H1 (cell line): Measurements from ENCODE around the gene ELOVL1.

ENCODE experiments used
- CTCF ChIP-seq, 3 experiments: IDR thresholded peaks; 1 replicate in 2 of 3; 2 replicates in 1 of 3; pipeline versions ENCODE4 v1.5.1 to v1.6.1; 2011; ENCODE audit warnings: low read length in 3 of 3, mild to moderate bottlenecking in 3 of 3, inconsistent platforms in 2 of 3, low read depth in 1 of 3, moderate library complexity in 1 of 3; ENCODE audit not compliant: insufficient read depth in 1 of 3; ENCODE audit errors: control extremely low read depth in 1 of 3
- KDM5A ChIP-seq: fragments of 200-600 bp; IDR thresholded peaks from 2 replicates; pipeline ENCODE4 v1.7.1; 2012; ENCODE audit warnings: mild to moderate bottlenecking, low read length, inconsistent platforms, mixed read lengths
- MAFK ChIP-seq: IDR thresholded peaks from 2 replicates; pipeline ENCODE4 v1.6.1; 2012; ENCODE audit warnings: low read depth, mild to moderate bottlenecking, improper control_type of control experiment, low read length
- RXRA ChIP-seq: IDR thresholded peaks from 2 replicates; pipeline ENCODE4 v1.6.1; 2011; ENCODE audit warnings: low read depth, mild to moderate bottlenecking, low read length, moderate library complexity; ENCODE audit not compliant: insufficient read depth
- SAP30 ChIP-seq: fragments of 300-600 bp; sonication (generic); IDR thresholded peaks from 2 replicates; pipeline ENCODE4 v1.7.1; 2012; ENCODE audit warnings: low read length, moderate library complexity, mild to moderate bottlenecking, inconsistent platforms; ENCODE audit not compliant: insufficient read depth, insufficient replicate concordance
- SP1 ChIP-seq: IDR thresholded peaks from 2 replicates; pipeline ENCODE4 v1.6.1; 2011; ENCODE audit warnings: low read depth, low read length
- ZNF274 ChIP-seq: IDR thresholded peaks from 2 replicates; pipeline ENCODE4 v1.7.0; 2012; ENCODE audit warnings: low read length, borderline replicate concordance; ENCODE audit errors: extremely low read depth

DNA sequence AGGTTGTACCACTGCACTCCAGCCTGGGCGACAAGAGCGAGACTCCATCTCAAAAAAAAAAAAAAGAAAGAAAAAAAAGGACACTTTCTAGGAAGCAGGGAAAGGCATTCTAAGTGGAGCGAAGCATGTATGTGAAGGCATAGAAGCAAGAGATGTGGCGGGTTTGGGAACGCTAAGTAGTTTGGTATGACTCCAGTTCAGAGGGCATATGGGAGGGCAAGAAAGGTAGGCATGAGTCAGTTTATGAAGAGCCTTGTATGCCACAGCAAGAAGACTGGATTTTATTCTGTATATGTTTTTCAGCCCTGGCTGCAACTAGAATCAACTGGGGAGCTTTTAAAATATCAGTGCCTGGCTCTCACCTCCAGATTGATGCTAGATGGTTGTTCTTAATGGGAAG lies 4.4 kb upstream of the ELOVL1 start:
- TF ChIP-seq ZNF274 (no peak), KDM5A (no peak), RXRA (no peak), SAP30 (no peak), CTCF (IDR thresholded peaks at IDR 0.05; ENCODE audit: control extremely low read depth in 1 of 3, insufficient read depth in 1 of 3, low read depth in 1 of 3, low read length in 3 of 3) (no peak), SP1 (no peak), MAFK (no peak)
